GM10847 (cell line): Measurements from ENCODE around the gene ABHD6.

ENCODE experiments used
- POLR2A ChIP-seq: IDR thresholded peaks from 2 replicates; pipeline ENCODE4 v1.6.1; 2011; ENCODE audit not compliant: insufficient read length; ENCODE audit errors: extremely low read depth

Gene ABHD6

GRCh38 chr3:58340594-58341244 lies 103.1 kb downstream of the ABHD6 start:
- TF ChIP-seq POLR2A: no peak

- TF ChIP-seq POLR2A: no peak
Observed at GRCh38 chr3:58341376-58341775, 103.8 kb downstream of the ABHD6 start.

- no peak for TF ChIP-seq POLR2A
Observed at GRCh38 chr3:58342676-58343075, 105.1 kb downstream of the ABHD6 start.
